Gastrocnemius medialis (tissue), 4 donors: ENCODE data around the gene IGLL5.

Experiments
- POLR2A ChIP-seq, 2 donors: fragments of 450-650 bp; IDR thresholded peaks; one replicate each; pipeline ENCODE4 v1.6.1; 2017; ENCODE audit warnings: antibody characterized with exemption in 2 of 2, mild to moderate bottlenecking in 2 of 2, moderate library complexity in 2 of 2
- TF ChIP-seq, protein P1 (sequence below), 5 experiments: fragments of 450-650 bp in 3 of 5; fragments of 200-600 bp in 2 of 5; sonication (generic) in 2 of 5; IDR thresholded peaks in 4 of 5; conservative IDR thresholded peaks in 1 of 5; 1 replicate in 4 of 5; 2 replicates in 1 of 5; pipeline ENCODE4 v1.5.1; 2016 to 2019; ENCODE audit warnings: antibody characterized with exemption in 5 of 5, mild to moderate bottlenecking in 3 of 5, moderate library complexity in 3 of 5

DNA sequence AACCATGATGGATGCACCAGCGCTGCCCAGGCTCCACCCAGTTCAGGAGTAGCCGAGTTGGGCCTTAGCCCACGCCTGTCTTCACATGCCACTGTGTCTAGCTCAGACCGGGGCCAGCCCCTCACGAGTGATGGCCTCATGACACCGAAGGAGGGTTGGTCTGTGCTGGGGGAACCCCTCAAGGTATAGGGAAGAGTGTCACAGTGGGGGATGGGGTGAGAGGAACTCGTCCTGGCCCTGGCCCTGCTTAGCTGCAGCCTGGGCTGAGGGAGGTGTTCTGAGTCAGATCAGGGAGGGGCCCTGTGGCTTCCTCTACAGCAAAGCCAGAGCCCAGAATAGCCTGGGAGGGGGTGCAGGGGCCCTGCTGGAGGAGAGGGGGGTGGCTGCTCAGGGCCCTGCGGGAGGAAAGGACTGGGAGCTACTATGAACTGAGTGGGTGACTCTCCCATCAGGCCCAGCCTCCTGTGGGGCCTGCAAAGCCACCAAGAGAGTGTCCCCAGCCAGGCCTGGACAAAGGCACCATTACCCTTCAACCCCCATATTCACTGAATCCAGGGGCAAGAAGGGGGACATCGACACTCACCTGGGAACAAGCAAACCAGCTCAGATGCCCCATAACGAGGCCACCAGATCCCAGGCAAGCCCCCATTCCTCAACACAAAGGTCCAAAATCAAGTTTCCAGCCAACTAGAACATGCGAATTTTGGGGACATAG lies 41.2 kb downstream of the IGLL5 start:
- TF ChIP-seq, protein P1, sequence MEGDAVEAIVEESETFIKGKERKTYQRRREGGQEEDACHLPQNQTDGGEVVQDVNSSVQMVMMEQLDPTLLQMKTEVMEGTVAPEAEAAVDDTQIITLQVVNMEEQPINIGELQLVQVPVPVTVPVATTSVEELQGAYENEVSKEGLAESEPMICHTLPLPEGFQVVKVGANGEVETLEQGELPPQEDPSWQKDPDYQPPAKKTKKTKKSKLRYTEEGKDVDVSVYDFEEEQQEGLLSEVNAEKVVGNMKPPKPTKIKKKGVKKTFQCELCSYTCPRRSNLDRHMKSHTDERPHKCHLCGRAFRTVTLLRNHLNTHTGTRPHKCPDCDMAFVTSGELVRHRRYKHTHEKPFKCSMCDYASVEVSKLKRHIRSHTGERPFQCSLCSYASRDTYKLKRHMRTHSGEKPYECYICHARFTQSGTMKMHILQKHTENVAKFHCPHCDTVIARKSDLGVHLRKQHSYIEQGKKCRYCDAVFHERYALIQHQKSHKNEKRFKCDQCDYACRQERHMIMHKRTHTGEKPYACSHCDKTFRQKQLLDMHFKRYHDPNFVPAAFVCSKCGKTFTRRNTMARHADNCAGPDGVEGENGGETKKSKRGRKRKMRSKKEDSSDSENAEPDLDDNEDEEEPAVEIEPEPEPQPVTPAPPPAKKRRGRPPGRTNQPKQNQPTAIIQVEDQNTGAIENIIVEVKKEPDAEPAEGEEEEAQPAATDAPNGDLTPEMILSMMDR (IDR thresholded peaks at IDR 0.05 in 4 of 5, conservative IDR thresholded peaks at IDR 0.05 in 1 of 5) = no peak
- no peak for TF ChIP-seq POLR2A (IDR thresholded peaks at IDR 0.05)
